Medulla oblongata (tissue), 1 donor: ENCODE data around the gene SORD.
"Not testable (repeated sequence)": the region's sequence is repeated elsewhere in the genome, so short reads cannot be mapped to it uniquely, and the experiment has no call there.

Experiments used
- DNase-seq: peaks from one replicate; pipeline ENCODE4 v3.0.0-alpha.2; 2015; ENCODE audit errors: extremely low spot score

The SORD gene

GRCh38 chr15:45022871-45023658 lies at the start of gene SORD:
Gene SORD, plus strand, starts transcription at chr15:45023195. Its CDS starts 89 bp downstream, at chr15:45023284.
- peak; percentile 97 for DNase-seq

GRCh38 chr15:44976183-44976582 lies 46.8 kb upstream of the SORD start:
- not testable (repeated sequence) for DNase-seq

GRCh38 chr15:44977781-44978180 lies 45.2 kb upstream of the SORD start:
- DNase-seq, result not testable (repeated sequence)

GRCh38 chr15:44979617-44980339 lies 43.2 kb upstream of the SORD start:
- not testable (repeated sequence) for DNase-seq

- not testable (repeated sequence) for DNase-seq
Measured at GRCh38 chr15:44984144-44984543, 38.9 kb upstream of the SORD start.

- not testable (repeated sequence) for DNase-seq
Measured at GRCh38 chr15:44986346-44987055, 36.5 kb upstream of the SORD start.

- not testable (repeated sequence) for DNase-seq
Measured at GRCh38 chr15:44987711-44988110, 35.3 kb upstream of the SORD start.

GRCh38 chr15:44988184-44988869 lies 34.7 kb upstream of the SORD start:
- DNase-seq, result not testable (repeated sequence)

- DNase-seq, result not testable (repeated sequence)
Measured at GRCh38 chr15:44988870-44989219, 34.1 kb upstream of the SORD start.

GRCh38 chr15:44997632-44998031 lies 25.4 kb upstream of the SORD start:
- not testable (repeated sequence) for DNase-seq

GRCh38 chr15:44999105-44999504 lies 23.9 kb upstream of the SORD start:
- DNase-seq, result no peak

- not testable (repeated sequence) for DNase-seq
Measured at GRCh38 chr15:45001180-45001579, 21.8 kb upstream of the SORD start.

GRCh38 chr15:45003731-45004410 lies 19.1 kb upstream of the SORD start:
- DNase-seq, result not testable (repeated sequence)

GRCh38 chr15:45004590-45005175 lies 18.3 kb upstream of the SORD start:
- DNase-seq, result not testable (repeated sequence)

GRCh38 chr15:45009046-45009445 lies 13.9 kb upstream of the SORD start:
- DNase-seq, result no peak

GRCh38 chr15:45015114-45015513 lies 7.9 kb upstream of the SORD start:
- not testable (repeated sequence) for DNase-seq

GRCh38 chr15:45020222-45020900 lies 2.6 kb upstream of the SORD start:
- not testable (repeated sequence) for DNase-seq

GRCh38 chr15:45020901-45021259 lies 2.1 kb upstream of the SORD start:
- DNase-seq, result not testable (repeated sequence)

GRCh38 chr15:45021348-45021747 lies 1.6 kb upstream of the SORD start:
- DNase-seq, result no peak

- DNase-seq, result peak; percentile 65
Measured at GRCh38 chr15:45023659-45024225, 747 bp downstream of the SORD start.
